ENCODE results near the gene DGAT2.

DGAT2 gene

GRCh38 chr11:75757651-75758050, 10.9 kb upstream of the DGAT2 start:
- no peak for DNase-seq

- DNase-seq: no peak
Observed at GRCh38 chr11:75759832-75760231, 8.7 kb upstream of the DGAT2 start.

- no peak for DNase-seq
Observed at GRCh38 chr11:75760243-75760642, 8.3 kb upstream of the DGAT2 start.

DNA sequence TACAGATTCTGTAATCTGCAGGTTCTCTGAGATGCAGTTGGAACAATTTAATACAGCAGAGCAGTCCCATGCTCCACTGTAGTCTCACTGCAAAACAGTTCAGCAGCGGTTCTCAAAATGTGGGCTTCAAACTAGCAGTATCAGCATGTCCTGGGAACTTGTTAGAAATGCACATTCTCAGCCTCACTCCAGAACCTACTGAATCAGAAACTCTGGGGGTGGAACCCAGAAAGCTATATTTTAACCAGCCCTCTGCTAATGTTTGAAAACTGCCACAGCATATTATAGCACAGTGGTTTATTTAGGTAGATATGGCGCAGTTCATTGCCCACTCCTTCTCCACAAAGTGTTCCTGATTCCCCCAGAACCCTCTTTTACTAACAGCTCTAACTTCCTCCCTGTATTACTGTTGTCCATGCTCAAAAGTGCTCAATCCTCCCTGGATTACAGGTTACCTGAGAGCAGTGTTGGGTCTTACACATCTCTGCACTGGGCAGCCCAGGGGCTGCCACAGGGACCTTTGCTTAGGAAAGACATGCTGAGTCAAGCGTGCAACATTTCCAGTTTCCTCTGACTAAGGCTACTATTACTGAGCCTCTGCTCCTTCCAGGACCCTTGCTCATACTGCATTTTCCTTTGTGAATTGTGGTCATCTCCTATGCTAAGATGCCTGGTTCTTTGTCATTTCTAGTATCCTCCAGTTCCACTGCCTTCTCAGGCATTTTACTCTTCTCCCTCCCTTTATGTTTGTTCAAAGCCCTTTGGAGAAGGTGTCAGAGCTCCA, 7.7 kb upstream of the DGAT2 start:
- DNase-seq: no peak

DNA sequence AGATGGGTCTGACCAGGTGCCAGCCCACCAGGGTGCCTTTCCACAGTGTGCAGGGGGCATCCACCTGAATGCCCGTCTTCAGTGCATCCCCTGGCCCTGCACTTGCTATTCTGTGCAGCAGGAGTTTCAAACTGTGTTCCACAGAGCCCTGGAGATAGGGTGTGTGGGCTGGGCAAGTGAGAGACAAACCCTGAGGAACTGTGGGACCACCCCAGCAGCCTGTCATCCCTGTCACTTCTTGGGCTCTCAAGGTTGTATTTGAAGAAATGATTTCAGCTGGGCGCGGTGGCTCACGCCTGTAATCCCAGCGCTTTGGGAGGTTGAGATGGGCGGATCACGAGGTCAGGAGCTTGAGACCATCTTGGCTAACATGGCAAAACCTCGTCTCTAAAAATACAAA, 6.4 kb upstream of the DGAT2 start:
- no peak for DNase-seq

DNA sequence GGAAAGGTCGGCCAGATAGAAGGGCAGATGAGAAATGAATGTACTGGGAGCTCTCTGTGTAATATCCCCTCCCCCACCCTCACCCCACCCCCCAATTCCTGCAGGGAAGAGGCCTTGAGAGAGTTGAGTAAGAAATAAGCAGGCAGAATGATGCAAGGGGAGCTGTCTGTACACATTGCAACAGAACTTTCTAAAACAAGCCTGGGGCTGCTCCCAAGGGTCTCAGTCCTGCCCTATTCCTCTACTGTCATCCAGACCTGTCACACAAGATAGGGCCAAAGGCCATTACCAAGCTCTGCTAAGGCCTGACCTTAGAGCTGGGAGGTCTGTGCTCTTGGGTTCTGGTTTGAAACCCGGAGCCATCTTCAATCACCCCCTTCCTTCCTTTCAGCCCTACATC, 5.7 kb upstream of the DGAT2 start:
- no peak for DNase-seq

GRCh38 chr11:75763846-75764245, 4.7 kb upstream of the DGAT2 start:
- no peak for DNase-seq

GRCh38 chr11:75765116-75765515, 3.5 kb upstream of the DGAT2 start:
- DNase-seq: no peak

GRCh38 chr11:75766443-75767227, 1.9 kb upstream of the DGAT2 start:
- no peak for DNase-seq

DNA sequence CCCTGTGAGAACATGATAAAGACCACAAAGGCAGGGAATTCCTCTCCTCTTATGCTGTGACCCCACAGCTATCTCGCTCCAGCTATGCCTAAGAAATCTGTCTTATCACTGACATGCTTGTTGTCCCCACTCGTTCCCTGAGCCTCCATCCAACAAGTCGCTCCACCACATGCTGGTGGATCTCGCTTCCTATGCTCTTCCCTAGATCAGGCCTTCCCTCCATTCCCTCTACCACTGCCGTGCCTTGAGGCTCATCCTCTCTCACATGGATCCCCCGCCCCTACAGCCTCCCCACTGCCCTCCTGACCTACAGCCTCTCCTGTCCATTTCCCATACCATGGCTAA, 1.4 kb upstream of the DGAT2 start:
- no peak for DNase-seq

DNA sequence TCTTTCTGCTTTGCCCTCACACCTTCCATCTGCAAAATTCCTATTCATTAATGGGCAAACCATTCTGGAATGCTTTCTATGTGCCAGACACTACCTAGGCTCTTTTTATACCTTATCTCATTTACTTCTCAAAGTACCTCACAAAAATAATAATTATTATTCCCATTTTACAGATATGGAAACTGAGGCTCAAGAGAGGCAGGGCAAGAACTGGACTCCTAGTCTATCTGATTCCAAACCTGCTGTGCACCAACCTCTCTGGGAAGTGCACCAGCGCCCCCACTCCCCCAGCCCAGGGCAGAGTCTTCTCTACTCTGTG, 826 bp upstream of the DGAT2 start:
- no peak for DNase-seq

DNA sequence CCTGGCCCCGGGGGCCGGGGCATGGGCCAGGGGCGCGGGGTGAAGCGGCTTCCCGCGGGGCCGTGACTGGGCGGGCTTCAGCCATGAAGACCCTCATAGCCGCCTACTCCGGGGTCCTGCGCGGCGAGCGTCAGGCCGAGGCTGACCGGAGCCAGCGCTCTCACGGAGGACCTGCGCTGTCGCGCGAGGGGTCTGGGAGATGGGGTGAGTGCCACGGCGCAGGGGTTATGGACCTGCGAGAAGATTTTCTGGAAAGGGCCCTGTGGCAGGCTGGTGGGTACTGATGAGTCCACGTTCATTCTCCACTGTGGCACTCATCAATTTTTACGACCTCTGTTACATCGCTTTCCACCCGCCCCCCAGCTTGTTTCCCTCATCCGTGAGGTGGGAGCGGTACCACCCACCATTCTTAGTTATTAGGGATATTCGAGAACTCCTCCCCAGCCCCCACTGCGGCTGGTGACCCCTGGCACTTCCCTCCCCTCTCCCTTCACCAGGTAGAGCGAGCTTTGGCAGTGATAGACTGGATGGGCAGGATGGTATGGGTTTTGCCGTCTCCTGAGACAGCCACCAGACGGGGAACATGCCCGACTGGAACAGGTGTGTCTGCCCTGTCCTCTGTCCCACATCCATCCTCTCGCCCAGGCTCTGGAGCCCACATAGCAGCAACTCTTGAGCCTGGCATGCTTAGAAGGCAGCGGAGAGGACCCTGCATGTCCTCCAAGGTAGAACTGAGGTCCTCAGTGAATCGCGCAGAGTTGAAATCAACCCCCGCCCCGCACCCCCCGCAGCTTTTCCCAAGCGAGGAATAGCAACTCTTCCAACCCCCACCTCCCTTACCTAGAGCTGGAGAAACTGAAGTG, 562 bp downstream of the DGAT2 start:
- DNase-seq: no peak

DNA sequence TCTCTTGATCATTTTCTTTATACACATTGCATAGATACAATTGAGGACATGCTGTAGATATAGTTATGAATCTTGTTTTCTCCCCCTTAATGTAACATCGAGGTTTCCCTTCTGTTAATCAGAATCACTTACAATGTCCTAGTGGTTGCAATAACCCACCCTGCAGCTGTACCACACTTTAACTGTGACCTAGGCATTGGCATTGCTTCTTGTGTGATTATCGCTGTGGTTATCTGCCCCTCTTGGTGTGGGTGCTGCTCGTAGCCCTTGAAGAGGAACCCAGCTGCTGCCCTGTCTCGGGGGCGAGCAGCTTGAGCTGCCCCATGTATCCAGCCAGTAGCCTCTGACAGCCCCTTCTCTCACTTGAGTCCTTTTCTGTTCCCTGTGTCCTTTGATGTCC, 1.5 kb downstream of the DGAT2 start:
- DNase-seq: no peak

- DNase-seq: no peak
Observed at GRCh38 chr11:75771646-75772410, 3.2 kb downstream of the DGAT2 start.

GRCh38 chr11:75773595-75774353, 5.2 kb downstream of the DGAT2 start:
- no peak for DNase-seq

DNA sequence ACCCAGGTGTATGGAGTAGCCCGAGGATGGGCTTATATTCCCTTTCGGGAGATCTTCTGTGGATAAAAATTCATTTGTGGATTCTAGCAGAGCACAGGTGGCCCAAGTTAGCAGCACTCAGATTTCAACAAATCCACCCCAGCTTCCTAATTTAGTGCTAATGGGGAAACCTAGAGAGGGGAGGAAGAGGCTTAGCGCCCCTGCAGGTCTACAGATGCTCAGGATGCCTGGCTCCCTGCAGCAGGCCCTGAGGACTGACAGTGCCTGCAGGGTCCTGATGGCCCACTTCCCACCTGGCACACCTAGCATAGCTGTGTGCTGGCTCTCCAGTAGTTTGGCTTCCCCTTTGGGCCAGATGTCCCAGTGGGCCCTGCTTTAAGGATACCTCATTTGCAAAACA, 6.5 kb downstream of the DGAT2 start:
- no peak for DNase-seq

DNA sequence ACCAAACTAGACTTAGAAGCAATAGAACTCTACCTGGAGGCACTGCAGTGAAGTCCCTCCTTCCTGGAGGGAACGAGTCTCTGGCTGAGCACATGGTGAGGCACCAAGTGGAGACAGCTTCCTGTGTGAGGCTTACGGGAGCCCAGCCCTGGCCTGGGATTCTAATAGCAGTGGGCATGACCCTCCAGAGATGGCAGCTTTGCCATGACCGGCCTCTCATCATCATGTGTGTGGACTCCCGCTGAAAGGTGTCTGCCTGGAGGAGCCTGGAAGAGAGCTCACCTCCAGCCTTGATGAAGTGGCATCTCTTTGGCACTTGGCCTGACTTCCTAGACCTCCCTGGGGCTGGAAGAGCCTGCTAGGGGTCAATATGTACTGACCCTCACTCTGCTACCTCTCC, 8.0 kb downstream of the DGAT2 start:
- DNase-seq: no peak

DNA sequence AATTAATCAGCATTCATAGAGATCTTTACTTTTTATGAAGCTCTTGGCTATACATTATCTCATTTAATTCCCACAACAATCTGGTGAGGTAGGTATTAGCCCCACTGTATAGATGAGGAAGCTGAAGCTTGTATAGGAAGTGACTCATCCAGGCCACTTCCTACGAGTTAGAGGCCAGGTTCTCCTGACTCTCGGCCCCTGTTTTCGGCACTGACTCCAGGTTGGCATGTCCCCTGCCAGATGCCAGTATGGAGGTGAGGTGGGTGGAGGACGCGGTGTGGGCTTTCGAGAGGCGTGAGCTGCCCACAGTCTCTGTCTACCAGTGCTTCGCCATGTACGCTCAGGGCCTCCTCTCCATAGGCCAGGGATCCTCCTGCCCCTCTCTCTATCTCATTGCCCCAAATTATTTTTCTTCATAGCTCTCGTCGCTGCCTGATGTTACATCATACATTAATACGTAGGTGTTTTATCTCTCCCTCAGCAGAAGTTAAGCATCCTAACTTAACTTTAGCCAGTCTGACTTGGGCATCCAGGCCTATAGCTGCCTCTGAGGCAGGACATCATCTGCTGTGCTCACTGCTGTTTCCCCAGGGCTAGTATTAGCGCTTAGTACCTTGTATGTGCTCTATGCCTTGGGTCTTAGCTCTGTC, 9.0 kb downstream of the DGAT2 start:
- DNase-seq: no peak

DNA sequence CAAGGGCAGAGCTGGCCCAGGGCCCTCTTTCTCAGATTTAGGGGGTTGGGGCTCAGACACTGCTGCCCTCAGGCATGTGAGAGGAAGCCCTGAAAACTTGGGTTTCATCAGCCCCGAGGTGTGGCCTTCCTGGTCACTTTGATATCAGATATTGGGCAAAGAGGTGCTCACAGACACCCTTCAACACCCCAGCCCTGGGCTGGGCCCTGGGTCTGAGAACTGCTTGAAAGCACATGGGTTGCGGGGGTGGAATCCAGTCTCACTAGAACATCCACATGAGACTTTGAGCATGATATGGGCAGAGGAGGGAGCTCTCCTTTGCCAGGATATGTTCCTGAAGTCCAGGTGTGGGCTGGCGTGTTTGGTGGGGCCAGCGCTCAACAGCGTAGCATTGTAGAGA, 10.4 kb downstream of the DGAT2 start:
- no peak for DNase-seq

DNA sequence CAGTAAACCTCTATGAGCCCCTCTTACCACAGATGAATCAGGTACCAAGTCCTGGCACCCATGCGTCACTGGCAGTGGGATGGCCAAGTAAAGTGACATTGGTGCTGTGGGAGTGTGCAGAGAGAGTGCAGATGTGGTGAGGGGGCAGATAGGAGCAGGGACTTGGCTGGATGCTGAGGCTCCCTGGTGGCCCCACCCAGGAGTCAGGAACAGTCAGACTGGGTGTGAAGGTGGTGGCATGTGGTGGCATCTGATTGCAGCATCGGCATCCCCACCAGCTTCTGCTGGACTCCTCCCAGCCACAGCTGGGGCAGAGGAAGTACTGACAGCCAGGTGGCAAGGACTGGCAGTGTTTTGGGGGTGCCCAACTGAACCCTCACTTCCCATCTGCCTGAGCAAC, 11.4 kb downstream of the DGAT2 start:
- DNase-seq: no peak

DNA sequence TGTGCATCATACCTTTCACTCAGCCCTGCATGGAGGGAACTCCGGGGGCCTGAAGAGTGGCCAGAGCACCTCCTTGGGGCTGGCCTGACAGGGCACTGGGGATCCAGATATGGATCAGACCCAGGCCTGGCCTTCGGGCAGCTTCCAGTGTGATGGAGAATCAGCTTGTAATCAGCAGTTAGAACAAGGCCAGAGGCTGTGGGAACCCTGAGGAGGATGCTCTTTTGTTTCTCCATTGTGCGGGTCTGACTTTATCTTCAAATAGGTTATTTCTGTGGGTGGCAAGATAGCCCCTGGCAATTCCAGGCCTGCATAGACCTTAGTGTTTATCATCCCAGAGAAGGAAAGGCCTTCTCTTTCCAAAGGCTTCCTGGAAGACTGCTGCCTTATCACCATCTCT, 12.3 kb downstream of the DGAT2 start:
- DNase-seq: no peak

DNA sequence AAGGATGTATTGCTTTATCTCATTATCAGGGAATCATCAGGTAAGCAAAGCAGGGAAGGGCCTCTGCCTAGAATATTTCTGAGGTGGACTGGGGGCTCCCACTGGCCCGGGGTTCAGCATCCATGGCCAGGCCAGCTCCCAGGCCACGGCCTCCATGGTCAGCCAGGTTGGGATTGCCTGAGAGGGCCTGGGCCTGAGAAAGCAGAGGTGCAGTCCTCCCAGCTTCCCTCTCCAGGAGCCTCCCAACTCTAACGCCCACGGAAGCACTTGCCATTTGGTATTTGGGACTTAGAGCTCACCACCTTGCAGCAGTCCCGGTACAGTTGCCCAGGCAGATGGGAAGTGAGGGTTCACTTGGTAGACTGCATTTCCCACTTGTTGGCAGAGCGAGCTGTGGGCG, 12.7 kb downstream of the DGAT2 start:
- DNase-seq: no peak
